Transverse colon (tissue), 4 donors: ENCODE data around the gene LRR1. TPM values are rescaled to one million over a fixed set of nuclear protein-coding genes. Genes with fewer than 3 reads are reported as not detected.

Experiments used
- DNase-seq: peaks from one replicate; pipeline ENCODE4 v3.0.0-alpha.2; 2019
- H3K27ac ChIP-seq, 4 donors: fragments of 200-600 bp; sonication (generic); 2 replicates each; pipeline ENCODE4 v1.5.1; 2016 to 2018; ENCODE audit warnings: inconsistent platforms in 4 of 4
- H3K27me3 ChIP-seq: fragments of 200-600 bp; sonication (generic); 2 replicates; pipeline ENCODE4 v1.5.1; 2017; ENCODE audit warnings: inconsistent platforms
- H3K36me3 ChIP-seq, 4 donors: fragments of 200-600 bp; sonication (generic); 2 replicates each; pipeline ENCODE4 v1.5.1; 2017 to 2019; ENCODE audit warnings: inconsistent platforms in 4 of 4
- H3K4me1 ChIP-seq, 4 donors: fragments of 200-600 bp; sonication (generic); 2 replicates each; pipeline ENCODE4 v1.5.1; 2017 to 2020; ENCODE audit warnings: inconsistent platforms in 4 of 4
- H3K4me3 ChIP-seq, 4 donors: fragments of 200-600 bp; sonication (generic); 1 replicate in 1 of 4; 2 replicates in 3 of 4; pipeline versions ENCODE4 v1.5.1 to v1.6.1; 2017 to 2019; ENCODE audit warnings: inconsistent platforms in 4 of 4
- H3K9me3 ChIP-seq, 2 donors: fragments of 200-600 bp; sonication (generic); 2 replicates each; pipeline ENCODE4 v1.5.1; 2017 to 2019; ENCODE audit warnings: inconsistent platforms in 2 of 2
- EP300 ChIP-seq: sonication (generic); formaldehyde crosslinking; IDR thresholded peaks from one replicate; pipeline ENCODE4 v1.6.1; 2017; ENCODE audit warnings: antibody characterized with exemption, low read depth
- POLR2A ChIP-seq: fragments of 450-650 bp; IDR thresholded peaks from one replicate; pipeline ENCODE4 v1.6.1; 2016; ENCODE audit warnings: antibody characterized with exemption, mild to moderate bottlenecking, moderate library complexity
- POLR2AphosphoS5 ChIP-seq, 3 donors: sonication (generic); formaldehyde crosslinking; IDR thresholded peaks; one replicate each; pipeline ENCODE4 v1.6.1; 2016; ENCODE audit warnings: antibody characterized with exemption in 3 of 3
- WGBS, 2 donors: methylation state at CpG; one replicate each; pipeline ENCODE4 v1.1.5; 2018; ENCODE audit warnings: low coverage in 1 of 2; 5-methylcytosine and 5-hydroxymethylcytosine counted together
- in situ Hi-C, 4 donors: fragments of 200-750 bp; cut with MboI; loops; one replicate each; pipeline versions ENCODE4 v1.15.0 to v1.15.1; 2017; ENCODE audit warnings: low sequenced_read_pairs in 3 of 4, low pct_ligation_motif_present in 1 of 4, low pct_unique_long_range_greater_than_20kb in 1 of 4
- intact Hi-C: fragments of 100-400 bp; cut with DNase I; formaldehyde crosslinking; loops from one replicate; pipeline ENCODE4 v1.15.1; 2023; ENCODE audit warnings: low total_unique reads
- total RNA-seq, 4 donors: library from RNA; depleted of rRNA; stranded (reverse); fragments of >200 nt; gene quantifications; one replicate each; pipeline ENCODE4 v1.1.0, GENCODE V29; 2016
- TF ChIP-seq, protein P1 (sequence below), 5 experiments: fragments of 200-600 bp in 3 of 5; fragments of 450-650 bp in 2 of 5; sonication (generic) in 3 of 5; IDR thresholded peaks; 1 replicate in 2 of 5; 2 replicates in 3 of 5; pipeline ENCODE4 v1.5.1; 2016 to 2017; ENCODE audit warnings: antibody characterized with exemption in 5 of 5, inconsistent platforms in 3 of 5, mild to moderate bottlenecking in 2 of 5, moderate library complexity in 1 of 5

Gene LRR1
- total RNA-seq, 4 donors from 2014 or later, result 3.0 to 17.1 (median 12.4) TPM; not detected in 1

- Histone ChIP-seq H3K4me3 (no peak overlapping the region), H3K9me3 (no peaks in the 10 kb centered on the region), H3K36me3 (no peaks in the 10 kb centered on the region), H3K27ac (no peak overlapping the region), H3K4me1 (peaks cover under 1 to 23% (median 10%) of the 10 kb centered on the region in 4 donors), H3K27me3 (no peaks in the 10 kb centered on the region)
- TF ChIP-seq EP300 (no peak), POLR2AphosphoS5 (IDR thresholded peaks at IDR 0.05) (no peak), POLR2A (no peak)
- TF ChIP-seq, protein P1, sequence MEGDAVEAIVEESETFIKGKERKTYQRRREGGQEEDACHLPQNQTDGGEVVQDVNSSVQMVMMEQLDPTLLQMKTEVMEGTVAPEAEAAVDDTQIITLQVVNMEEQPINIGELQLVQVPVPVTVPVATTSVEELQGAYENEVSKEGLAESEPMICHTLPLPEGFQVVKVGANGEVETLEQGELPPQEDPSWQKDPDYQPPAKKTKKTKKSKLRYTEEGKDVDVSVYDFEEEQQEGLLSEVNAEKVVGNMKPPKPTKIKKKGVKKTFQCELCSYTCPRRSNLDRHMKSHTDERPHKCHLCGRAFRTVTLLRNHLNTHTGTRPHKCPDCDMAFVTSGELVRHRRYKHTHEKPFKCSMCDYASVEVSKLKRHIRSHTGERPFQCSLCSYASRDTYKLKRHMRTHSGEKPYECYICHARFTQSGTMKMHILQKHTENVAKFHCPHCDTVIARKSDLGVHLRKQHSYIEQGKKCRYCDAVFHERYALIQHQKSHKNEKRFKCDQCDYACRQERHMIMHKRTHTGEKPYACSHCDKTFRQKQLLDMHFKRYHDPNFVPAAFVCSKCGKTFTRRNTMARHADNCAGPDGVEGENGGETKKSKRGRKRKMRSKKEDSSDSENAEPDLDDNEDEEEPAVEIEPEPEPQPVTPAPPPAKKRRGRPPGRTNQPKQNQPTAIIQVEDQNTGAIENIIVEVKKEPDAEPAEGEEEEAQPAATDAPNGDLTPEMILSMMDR (IDR thresholded peaks at IDR 0.05), result no peak
- intact Hi-C loops (no loop called here), in situ Hi-C loops (no loop called here)
- DNase-seq, result no peak
- WGBS, 2 donors, result 84 to 93% methylated on average over 3 of the region's 3 CpGs
These were observed 9.4 kb upstream of the LRR1 start for GRCh38 chr14:49589387-49589786.

GRCh38 chr14:49593016-49593415, 5.7 kb upstream of the LRR1 start:
- H3K36me3 ChIP-seq, result no peaks in the 10 kb centered on the region
- H3K27me3 ChIP-seq, result no peaks in the 10 kb centered on the region
- H3K27ac ChIP-seq, result no peak overlapping the region
- H3K4me1 ChIP-seq, result peaks cover 0 to 42% (median 18%) of the 10 kb centered on the region in 4 donors
- 65 to 76% methylated on average over 3 of the region's 3 CpGs for WGBS, 2 donors
- DNase-seq, result no peak
- no peak for TF ChIP-seq POLR2AphosphoS5 (IDR thresholded peaks at IDR 0.05)
- TF ChIP-seq POLR2A, result no peak
- TF ChIP-seq, protein P1 (IDR thresholded peaks at IDR 0.05), result no peak
- TF ChIP-seq EP300, result no peak
- no peak overlapping the region for H3K4me3 ChIP-seq
- H3K9me3 ChIP-seq, result no peaks in the 10 kb centered on the region
- in situ Hi-C loops, result no loop called here
- intact Hi-C loops, result no loop called here

- in situ Hi-C loops, result no loop called here
These were observed 4.2 kb upstream of the LRR1 start for GRCh38 chr14:49594347-49595091.

GRCh38 chr14:49598189-49598484, 603 bp upstream of the LRR1 start:
- in situ Hi-C loops, result no loop called here

More at GRCh38 chr14:49594347-49595091, 4.2 kb upstream of the LRR1 start:
- no peak for TF ChIP-seq EP300
- H3K9me3 ChIP-seq, result no peaks in the 10 kb centered on the region
- DNase-seq, result peak; percentile 68
- H3K4me1 ChIP-seq, result peaks cover 0 to 42% (median 18%) of the 10 kb centered on the region in 4 donors
- H3K27me3 ChIP-seq, result no peaks in the 10 kb centered on the region
- H3K36me3 ChIP-seq, result no peaks in the 10 kb centered on the region
- intact Hi-C loops, result no loop called here
- H3K4me3 ChIP-seq, result no peak overlapping the region
- peak overlapping the region; percentile 96 to 98 (median 96) for H3K27ac ChIP-seq
- 23 to 45% methylated on average over 4 of the region's 4 CpGs for WGBS, 2 donors

More at GRCh38 chr14:49598189-49598484, 603 bp upstream of the LRR1 start:
- H3K4me3 ChIP-seq, result peak overlapping the region; percentile 71 to 76 (median 72)
- WGBS, 2 donors, result 1 to 2% methylated on average over 13 to 15 of the region's 15 CpGs
- peak overlapping the region; percentile 96 to 98 (median 96) for H3K27ac ChIP-seq
- H3K27me3 ChIP-seq, result no peaks in the 10 kb centered on the region
- H3K9me3 ChIP-seq, result no peaks in the 10 kb centered on the region
- TF ChIP-seq POLR2AphosphoS5 (IDR thresholded peaks at IDR 0.05) (no peak), POLR2A (no peak), EP300 (no peak)
- TF ChIP-seq, protein P1 (IDR thresholded peaks at IDR 0.05), result no peak
- intact Hi-C loops, result no loop called here
- H3K36me3 ChIP-seq, result no peaks in the 10 kb centered on the region
- H3K4me1 ChIP-seq, result peaks cover 0 to 54% (median 18%) of the 10 kb centered on the region in 4 donors
- peak; percentile 42 for DNase-seq
